GM23338 (cell line): ENCODE data around the gene SLC29A1. TPM values are rescaled to one million over a fixed set of nuclear protein-coding genes. Genes with fewer than 3 reads are reported as not detected.

Source experiments
- ATAC-seq: fragments of 200-7000 bp; cut with Tn5 transposase; 3 replicates; pipeline ENCODE4 v1.9.1; 2020
- DNase-seq: peaks from one replicate; pipeline ENCODE4 v3.0.0-alpha.2; 2015; ENCODE audit warnings: low spot score
- H2AFZ ChIP-seq: fragments of 200-600 bp; sonication (generic); 2 replicates; pipeline ENCODE4 v1.8.0; 2016; ENCODE audit warnings: antibody characterized with exemption, mild to moderate bottlenecking, moderate library complexity
- H3F3A ChIP-seq: fragments of 200-600 bp; sonication (generic); replicated peaks from 2 replicates; pipeline ENCODE4 v1.8.0; 2017; ENCODE audit warnings: antibody characterized with exemption, mixed run types, low read depth
- H3K27ac ChIP-seq: fragments of 200-600 bp; sonication (generic); 2 replicates; pipeline ENCODE4 v1.6.1; 2016; ENCODE audit warnings: low read depth
- H3K27me3 ChIP-seq: fragments of 200-600 bp; sonication (generic); 2 replicates; pipeline ENCODE4 v1.8.0; 2016; ENCODE audit warnings: mild to moderate bottlenecking, mixed run types, moderate library complexity; ENCODE audit not compliant: insufficient read depth
- H3K36me3 ChIP-seq: fragments of 200-600 bp; sonication (generic); 2 replicates; pipeline ENCODE4 v1.8.0; 2016; ENCODE audit warnings: mild to moderate bottlenecking; ENCODE audit not compliant: insufficient read depth
- H3K4me1 ChIP-seq: fragments of 200-600 bp; sonication (generic); 2 replicates; pipeline ENCODE4 v1.8.0; 2016; ENCODE audit warnings: mild to moderate bottlenecking, moderate library complexity; ENCODE audit not compliant: insufficient read depth
- H3K4me2 ChIP-seq: fragments of 200-600 bp; sonication (generic); 2 replicates; pipeline ENCODE4 v1.7.1; 2017; ENCODE audit warnings: mixed run types
- H3K4me3 ChIP-seq: fragments of 200-600 bp; sonication (generic); 2 replicates; pipeline ENCODE4 v1.6.1; 2016; ENCODE audit warnings: mixed run types
- H3K79me2 ChIP-seq: fragments of 200-600 bp; sonication (generic); replicated peaks from 2 replicates; pipeline ENCODE4 v1.8.0; 2017; ENCODE audit warnings: mild to moderate bottlenecking; ENCODE audit not compliant: insufficient read depth
- H3K9me2 ChIP-seq: fragments of 200-600 bp; sonication (generic); 2 replicates; pipeline ENCODE4 v1.8.0; 2017; ENCODE audit not compliant: insufficient read depth
- H4K20me1 ChIP-seq: fragments of 200-600 bp; sonication (generic); replicated peaks from 2 replicates; pipeline ENCODE4 v1.8.0; 2017; ENCODE audit warnings: mild to moderate bottlenecking; ENCODE audit not compliant: insufficient read depth
- H3K27ac Mint-ChIP-seq: 2 replicates; pipeline ENCODE4 v1.8.0; 2020; ENCODE audit warnings: inconsistent platforms, mild to moderate bottlenecking, moderate library complexity, mixed read lengths
- H3K27me3 Mint-ChIP-seq: 3 replicates; pipeline ENCODE4 v1.8.0; 2022; ENCODE audit warnings: low read depth, mild to moderate bottlenecking, moderate library complexity, mixed read lengths, inconsistent platforms; ENCODE audit not compliant: insufficient read depth, poor library complexity
- H3K36me3 Mint-ChIP-seq: 3 replicates; pipeline ENCODE4 v1.8.0; 2021; ENCODE audit warnings: low read depth, mild to moderate bottlenecking, inconsistent platforms, moderate library complexity, mixed read lengths
- H3K4me1 Mint-ChIP-seq: 3 replicates; pipeline ENCODE4 v1.8.0; 2020; ENCODE audit warnings: mild to moderate bottlenecking, inconsistent platforms, mixed read lengths
- H3K4me3 Mint-ChIP-seq: 3 replicates; pipeline ENCODE4 v1.8.0; 2021; ENCODE audit warnings: moderate library complexity, mild to moderate bottlenecking, inconsistent platforms, mixed read lengths
- H3K9me3 Mint-ChIP-seq: 3 replicates; pipeline ENCODE4 v1.8.0; 2020; ENCODE audit warnings: moderate library complexity, mild to moderate bottlenecking, inconsistent platforms, mixed read lengths
- CREB1 ChIP-seq: fragments of 250-450 bp; sonication (Bioruptor Pico); IDR thresholded peaks from 2 replicates; pipeline ENCODE4 v1.5.0; 2020; ENCODE audit warnings: low read depth, mild to moderate bottlenecking, moderate library complexity
- CTCF ChIP-seq, 2 experiments: fragments of 200-600 bp in 1 of 2; sonication (generic) in 1 of 2; conservative IDR thresholded peaks; 2 replicates each; pipeline versions ENCODE4 v1.5.1 to v1.6.1; 2016 to 2017; ENCODE audit warnings: antibody characterized with exemption in 2 of 2, low read depth in 2 of 2, mild to moderate bottlenecking in 2 of 2, moderate library complexity in 1 of 2
- EZH2 ChIP-seq: fragments of 200-600 bp; sonication (generic); IDR thresholded peaks from one replicate; pipeline ENCODE4 v1.8.0; 2017; ENCODE audit warnings: antibody characterized with exemption, mild to moderate bottlenecking, low read depth; ENCODE audit not compliant: unreplicated experiment
- EZH2phosphoT487 ChIP-seq: fragments of 200-600 bp; sonication (generic); IDR thresholded peaks from one replicate; pipeline ENCODE4 v1.8.1; 2018; ENCODE audit warnings: antibody characterized with exemption; ENCODE audit not compliant: unreplicated experiment
- JUNB ChIP-seq: IDR thresholded peaks from one replicate; pipeline ENCODE4 v1.6.1; 2016; ENCODE audit warnings: antibody characterized with exemption; ENCODE audit not compliant: unreplicated experiment
- NANOG ChIP-seq: IDR thresholded peaks from 2 replicates; pipeline ENCODE4 v1.6.1; 2016; ENCODE audit warnings: antibody characterized with exemption, borderline replicate concordance
- POLR2AphosphoS5 ChIP-seq: IDR thresholded peaks from 2 replicates; pipeline ENCODE4 v1.6.1; 2016; ENCODE audit warnings: antibody characterized with exemption, low read depth
- STAT1 ChIP-seq: IDR thresholded peaks from one replicate; pipeline ENCODE4 v1.6.1; 2016; ENCODE audit warnings: antibody characterized with exemption; ENCODE audit not compliant: unreplicated experiment
- ZNF331 ChIP-seq: fragments of 250-450 bp; sonication (Bioruptor Pico); IDR thresholded peaks from 2 replicates; pipeline ENCODE4 v1.5.0; 2020; ENCODE audit warnings: low read depth, mild to moderate bottlenecking, moderate library complexity
- polyA plus RNA-seq: library from polyadenylated mRNA; unstranded; fragments of >200 nt; fragmentation: Nextera tagmentation; extraction: Ambion mirVana; gene quantifications from 2 replicates; pipeline ENCODE4 v1.2.1, GENCODE V29; 2016
- total RNA-seq: library from RNA; depleted of rRNA; stranded (reverse); fragments of >200 nt; shearing (Covaris generic); gene quantifications from 2 replicates; pipeline ENCODE4 v1.2.3, GENCODE V29; 2014
- TF ChIP-seq, protein P1 (sequence below): IDR thresholded peaks from 2 replicates; pipeline ENCODE4 v1.6.1; 2016; ENCODE audit warnings: antibody characterized with exemption
- TF ChIP-seq, protein P2 (sequence below): IDR thresholded peaks from one replicate; pipeline ENCODE4 v1.6.1; 2018; ENCODE audit warnings: antibody characterized with exemption; ENCODE audit not compliant: unreplicated experiment

SLC29A1 gene
- total and polyA plus RNA-seq, 2 experiments from 2014 or later = 73.1 to 169 TPM

DNA sequence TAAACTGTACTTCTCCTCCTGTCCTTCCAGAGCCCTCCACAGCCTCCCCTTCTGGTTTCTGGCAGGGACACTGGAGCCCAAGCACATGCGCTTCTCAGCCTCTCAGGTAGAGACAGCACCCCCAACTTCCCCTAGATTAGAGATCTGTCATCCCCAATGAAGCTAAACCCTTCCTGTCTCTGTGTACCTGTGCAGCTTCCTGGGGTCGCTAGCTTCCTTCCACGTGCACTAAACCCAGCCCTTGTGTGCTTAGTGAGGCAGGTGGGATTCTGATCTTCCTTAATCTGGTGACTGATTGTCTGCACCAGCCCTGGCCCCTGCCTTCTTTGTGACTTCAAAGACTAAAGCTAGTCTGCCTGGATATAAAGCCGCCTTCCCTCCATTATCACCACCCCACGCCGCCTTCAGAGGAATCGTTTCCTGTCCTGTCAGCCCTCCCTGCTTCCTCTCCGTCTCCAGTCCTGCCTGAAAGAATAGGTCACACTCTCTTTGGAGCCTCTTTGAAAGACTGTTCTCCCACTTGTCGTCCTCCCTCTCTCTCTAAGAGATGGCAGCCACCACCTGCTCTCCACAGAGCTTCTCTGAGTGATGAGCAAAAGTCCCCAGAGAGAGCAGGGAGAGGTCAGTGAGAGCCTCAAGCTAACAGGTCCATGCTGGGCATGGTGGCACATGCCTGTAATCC, 37.3 kb upstream of the SLC29A1 start:
- DNase-seq (peak; percentile 25), ATAC-seq (peak; percentile 60)
- peak overlapping the region; percentile 57; the same call in 1 of the 2 replicates for H3K27ac Mint-ChIP-seq
- H3K4me3 ChIP-seq = no peak overlapping the region
- peaks cover 28% of the 10 kb centered on the region for H3K4me1 Mint-ChIP-seq
- H3K4me3 Mint-ChIP-seq = no peak overlapping the region
- H3K4me1 ChIP-seq = peaks cover 12% of the 10 kb centered on the region
- H3K9me2 ChIP-seq = no peaks in the 10 kb centered on the region
- peak overlapping the region; percentile 99 for H2AFZ ChIP-seq
- H3K27me3 ChIP-seq = no peaks in the 10 kb centered on the region
- H3K36me3 Mint-ChIP-seq = no peaks in the 10 kb centered on the region
- TF ChIP-seq JUNB = no peak
- TF ChIP-seq, protein P1, sequence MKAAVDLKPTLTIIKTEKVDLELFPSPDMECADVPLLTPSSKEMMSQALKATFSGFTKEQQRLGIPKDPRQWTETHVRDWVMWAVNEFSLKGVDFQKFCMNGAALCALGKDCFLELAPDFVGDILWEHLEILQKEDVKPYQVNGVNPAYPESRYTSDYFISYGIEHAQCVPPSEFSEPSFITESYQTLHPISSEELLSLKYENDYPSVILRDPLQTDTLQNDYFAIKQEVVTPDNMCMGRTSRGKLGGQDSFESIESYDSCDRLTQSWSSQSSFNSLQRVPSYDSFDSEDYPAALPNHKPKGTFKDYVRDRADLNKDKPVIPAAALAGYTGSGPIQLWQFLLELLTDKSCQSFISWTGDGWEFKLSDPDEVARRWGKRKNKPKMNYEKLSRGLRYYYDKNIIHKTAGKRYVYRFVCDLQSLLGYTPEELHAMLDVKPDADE = no peak
- no peak for TF ChIP-seq EZH2phosphoT487
- no peak for TF ChIP-seq NANOG
- TF ChIP-seq STAT1 = no peak
- no peak for TF ChIP-seq POLR2AphosphoS5
- H3K36me3 ChIP-seq = no peaks in the 10 kb centered on the region
- H3K27ac ChIP-seq = no peak overlapping the region
- H3K9me3 Mint-ChIP-seq = no peaks in the 10 kb centered on the region
- H3K79me2 ChIP-seq = no peaks in the 10 kb centered on the region
- peak overlapping the region; percentile 38; the same call in 1 of the 2 replicates for H3K4me2 ChIP-seq
- 0 out of 2 replicates have a peak, but pooled peaks cover 2% of the 10 kb centered on the region for H3F3A ChIP-seq
- H4K20me1 ChIP-seq = no peaks in the 10 kb centered on the region
- H3K27me3 Mint-ChIP-seq = peaks cover 21% of the 10 kb centered on the region

- DNase-seq (no peak), ATAC-seq (no peak)
- Histone ChIP-seq H3F3A (0 out of 2 replicates have a peak, but pooled peaks cover 2% of the 10 kb centered on the region), H3K79me2 (no peaks in the 10 kb centered on the region), H3K27me3 (no peaks in the 10 kb centered on the region), H4K20me1 (no peaks in the 10 kb centered on the region), H3K9me2 (no peaks in the 10 kb centered on the region), H3K4me1 (peaks cover 12% of the 10 kb centered on the region), H3K36me3 (no peaks in the 10 kb centered on the region), H3K27ac (no peak overlapping the region), H2AFZ (peak overlapping the region; percentile 99), H3K4me3 (no peak overlapping the region), H3K4me2 (peak overlapping the region; percentile 38; the same call in 1 of the 2 replicates)
- Mint-ChIP-seq H3K4me1 (peaks cover 28% of the 10 kb centered on the region), H3K27me3 (peaks cover 23% of the 10 kb centered on the region), H3K27ac (no peak overlapping the region), H3K4me3 (no peak overlapping the region), H3K36me3 (no peaks in the 10 kb centered on the region), H3K9me3 (no peaks in the 10 kb centered on the region)
- TF ChIP-seq CTCF (conservative IDR thresholded peaks at IDR 0.05; ENCODE audit: low read depth in 2 of 2) = no peak
- TF ChIP-seq, protein P2, sequence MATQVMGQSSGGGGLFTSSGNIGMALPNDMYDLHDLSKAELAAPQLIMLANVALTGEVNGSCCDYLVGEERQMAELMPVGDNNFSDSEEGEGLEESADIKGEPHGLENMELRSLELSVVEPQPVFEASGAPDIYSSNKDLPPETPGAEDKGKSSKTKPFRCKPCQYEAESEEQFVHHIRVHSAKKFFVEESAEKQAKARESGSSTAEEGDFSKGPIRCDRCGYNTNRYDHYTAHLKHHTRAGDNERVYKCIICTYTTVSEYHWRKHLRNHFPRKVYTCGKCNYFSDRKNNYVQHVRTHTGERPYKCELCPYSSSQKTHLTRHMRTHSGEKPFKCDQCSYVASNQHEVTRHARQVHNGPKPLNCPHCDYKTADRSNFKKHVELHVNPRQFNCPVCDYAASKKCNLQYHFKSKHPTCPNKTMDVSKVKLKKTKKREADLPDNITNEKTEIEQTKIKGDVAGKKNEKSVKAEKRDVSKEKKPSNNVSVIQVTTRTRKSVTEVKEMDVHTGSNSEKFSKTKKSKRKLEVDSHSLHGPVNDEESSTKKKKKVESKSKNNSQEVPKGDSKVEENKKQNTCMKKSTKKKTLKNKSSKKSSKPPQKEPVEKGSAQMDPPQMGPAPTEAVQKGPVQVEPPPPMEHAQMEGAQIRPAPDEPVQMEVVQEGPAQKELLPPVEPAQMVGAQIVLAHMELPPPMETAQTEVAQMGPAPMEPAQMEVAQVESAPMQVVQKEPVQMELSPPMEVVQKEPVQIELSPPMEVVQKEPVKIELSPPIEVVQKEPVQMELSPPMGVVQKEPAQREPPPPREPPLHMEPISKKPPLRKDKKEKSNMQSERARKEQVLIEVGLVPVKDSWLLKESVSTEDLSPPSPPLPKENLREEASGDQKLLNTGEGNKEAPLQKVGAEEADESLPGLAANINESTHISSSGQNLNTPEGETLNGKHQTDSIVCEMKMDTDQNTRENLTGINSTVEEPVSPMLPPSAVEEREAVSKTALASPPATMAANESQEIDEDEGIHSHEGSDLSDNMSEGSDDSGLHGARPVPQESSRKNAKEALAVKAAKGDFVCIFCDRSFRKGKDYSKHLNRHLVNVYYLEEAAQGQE = no peak
- TF ChIP-seq EZH2 = no peak
- no peak for TF ChIP-seq CREB1
- no peak for TF ChIP-seq NANOG
- TF ChIP-seq JUNB = no peak
- no peak for TF ChIP-seq ZNF331 (CRISPR knock-in tag)
Observed at GRCh38 chr6:44186635-44187025, 36.8 kb upstream of the SLC29A1 start.
